Effector memory CD4-positive, alpha-beta T cell (primary cell): ENCODE data around the gene SPATA19.

Source experiments
- DNase-seq, 3 donors: peaks; one replicate each; pipeline ENCODE4 v3.0.0-alpha.2; 2020
- H3K27ac ChIP-seq: 2 replicates; pipeline ENCODE4 v1.7.0; 2013; ENCODE audit warnings: mild to moderate bottlenecking, low read length, moderate library complexity; ENCODE audit not compliant: insufficient read depth, poor library complexity, severe bottlenecking
- H3K27me3 ChIP-seq: replicated peaks from 2 replicates; pipeline ENCODE4 v1.7.0; 2013; ENCODE audit warnings: mild to moderate bottlenecking, low read length; ENCODE audit not compliant: insufficient read depth, control insufficient read depth, poor library complexity, severe bottlenecking
- H3K36me3 ChIP-seq: 2 replicates; pipeline ENCODE4 v1.7.0; 2013; ENCODE audit warnings: mild to moderate bottlenecking, low read length, moderate library complexity; ENCODE audit not compliant: control insufficient read depth, insufficient read depth
- H3K4me1 ChIP-seq: 2 replicates; pipeline ENCODE4 v1.7.0; 2013; ENCODE audit warnings: low read length, mild to moderate bottlenecking; ENCODE audit not compliant: control insufficient read depth, insufficient read depth, poor library complexity, severe bottlenecking
- H3K4me3 ChIP-seq: 2 replicates; pipeline ENCODE4 v1.7.0; 2013; ENCODE audit warnings: low read length, low read depth, mild to moderate bottlenecking; ENCODE audit not compliant: insufficient read depth, poor library complexity, severe bottlenecking
- H3K9me3 ChIP-seq: 2 replicates; pipeline ENCODE4 v1.7.0; 2013; ENCODE audit warnings: mild to moderate bottlenecking, low read length, moderate library complexity; ENCODE audit not compliant: control insufficient read depth
- total RNA-seq, 3 donors: gene quantifications; one replicate each; lab custom pipeline; 2026; lab: John Stamatoyannopoulos, UW

Gene SPATA19, protein sequence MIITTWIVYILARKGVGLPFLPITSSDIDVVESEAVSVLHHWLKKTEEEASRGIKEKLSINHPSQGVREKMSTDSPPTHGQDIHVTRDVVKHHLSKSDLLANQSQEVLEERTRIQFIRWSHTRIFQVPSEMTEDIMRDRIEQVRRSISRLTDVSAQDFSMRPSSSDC
- 0 reads per million in 3 donors for total RNA-seq

- Histone ChIP-seq H3K27ac (no peak within 1 kb of the TSS), H3K4me3 (no peak within 1 kb of the TSS)
- DNase-seq: no peak
Observed at GRCh38 chr11:133845413-133845812, at the start of gene SPATA19. Gene SPATA19 (minus strand): TSS chr11:133845513. CDS start chr11:133845446, 67 bp downstream.

DNA sequence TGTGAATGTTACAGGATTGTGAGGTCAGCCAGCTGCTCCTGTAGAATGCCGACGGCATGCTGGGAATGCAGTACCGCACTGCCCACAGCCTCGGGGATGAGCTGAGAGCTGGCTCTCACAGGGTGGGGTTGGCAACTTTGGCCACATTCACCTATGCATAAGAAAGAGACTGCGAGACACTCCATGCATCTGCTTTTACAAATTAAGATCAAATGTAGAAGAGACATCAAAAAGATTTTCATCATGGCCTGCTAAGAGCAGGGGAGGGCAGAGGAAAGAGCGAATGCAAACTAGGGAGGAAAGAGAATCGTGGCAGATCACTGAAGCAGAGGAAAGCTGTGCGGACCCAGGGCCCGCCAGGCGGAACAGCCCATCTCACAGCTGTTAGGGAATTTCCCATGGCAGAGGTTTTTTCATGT, 49.8 kb upstream of the SPATA19 start:
- no peaks in the 10 kb centered on the region for H3K27me3 ChIP-seq

More at GRCh38 chr11:133845413-133845812, at the start of gene SPATA19:
- H3K4me1 ChIP-seq: no peaks in the 10 kb centered on the region
- H3K9me3 ChIP-seq: no peaks in the 10 kb centered on the region
- no peaks in the 10 kb centered on the region for H3K36me3 ChIP-seq
- H3K27me3 ChIP-seq: no peaks in the 10 kb centered on the region

DNA sequence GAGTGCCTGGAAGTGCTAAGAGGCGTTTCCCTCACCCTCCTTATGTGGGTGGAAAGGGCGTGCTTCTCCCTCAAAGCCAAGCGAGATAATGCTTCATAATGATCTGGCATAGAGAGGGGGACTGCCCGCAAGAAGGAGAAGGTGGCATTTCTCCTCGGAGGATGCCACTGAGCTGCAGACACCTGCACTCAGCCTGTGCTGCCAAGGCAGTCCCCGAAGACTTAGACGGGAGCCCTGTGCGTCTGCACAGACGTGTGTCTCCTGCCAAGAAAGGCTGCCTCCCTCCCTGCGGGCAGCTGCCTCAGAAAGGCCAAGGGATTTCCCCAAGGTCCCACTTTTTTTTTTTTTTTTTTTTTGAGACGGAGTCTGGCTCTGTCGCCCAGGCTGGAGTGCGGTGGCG, 48.1 kb upstream of the SPATA19 start:
- Histone ChIP-seq H3K27ac (no peak overlapping the region), H3K27me3 (no peaks in the 10 kb centered on the region), H3K4me3 (no peak overlapping the region), H3K36me3 (no peaks in the 10 kb centered on the region), H3K9me3 (no peaks in the 10 kb centered on the region), H3K4me1 (no peaks in the 10 kb centered on the region)
- DNase-seq: no peak

More for the DNA sequence above, 49.8 kb upstream of the SPATA19 start:
- no peak for DNase-seq
- no peaks in the 10 kb centered on the region for H3K36me3 ChIP-seq
- no peak overlapping the region for H3K27ac ChIP-seq
- no peaks in the 10 kb centered on the region for H3K4me1 ChIP-seq
- no peak overlapping the region for H3K4me3 ChIP-seq
- H3K9me3 ChIP-seq: no peaks in the 10 kb centered on the region

DNA sequence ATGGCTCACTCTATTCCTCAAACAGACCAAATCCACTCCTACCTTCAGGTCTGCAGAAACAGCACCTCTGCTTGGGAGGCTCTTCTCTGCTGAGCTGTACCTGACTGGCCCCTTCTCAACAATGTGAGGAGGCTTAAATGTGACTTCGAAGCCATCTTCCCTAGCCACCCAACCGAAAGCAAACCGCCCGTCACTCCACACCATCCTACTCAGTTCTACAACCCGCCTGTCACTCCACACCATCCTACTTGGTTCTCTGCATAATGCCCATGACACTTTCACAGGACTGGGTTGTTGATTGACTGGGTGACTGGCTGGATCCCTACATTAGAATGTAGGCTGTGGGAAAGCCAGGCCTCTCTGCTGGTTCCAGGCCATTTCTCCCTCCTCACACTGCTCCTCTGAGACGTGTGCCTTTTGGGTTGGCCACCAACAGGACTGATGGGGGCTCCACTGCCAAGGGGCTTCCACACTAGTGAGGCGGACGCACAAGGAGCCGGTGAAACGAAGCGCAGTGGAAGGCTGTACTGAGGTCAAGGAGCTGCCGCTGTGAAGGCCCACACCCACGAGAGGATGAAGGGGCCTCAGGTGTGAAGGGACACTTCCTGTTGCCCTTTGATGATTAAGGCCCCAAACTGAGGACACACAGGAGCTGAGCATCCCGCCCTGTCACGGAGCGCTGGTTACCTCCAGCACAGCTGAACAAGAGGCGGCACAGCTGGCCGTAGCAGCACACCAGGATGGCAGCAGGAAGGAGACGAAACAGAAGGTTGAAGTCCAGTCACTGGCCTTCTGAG, 47.5 kb upstream of the SPATA19 start:
- Histone ChIP-seq H3K36me3 (no peaks in the 10 kb centered on the region), H3K9me3 (no peaks in the 10 kb centered on the region), H3K27ac (no peak overlapping the region), H3K4me3 (no peak overlapping the region), H3K4me1 (no peaks in the 10 kb centered on the region), H3K27me3 (no peaks in the 10 kb centered on the region)
- DNase-seq: no peak

- Histone ChIP-seq H3K27me3 (no peaks in the 10 kb centered on the region), H3K36me3 (no peaks in the 10 kb centered on the region), H3K27ac (no peak overlapping the region), H3K4me3 (no peak overlapping the region), H3K9me3 (no peaks in the 10 kb centered on the region), H3K4me1 (no peaks in the 10 kb centered on the region)
- no peak for DNase-seq
Observed at GRCh38 chr11:133892126-133892525, 46.8 kb upstream of the SPATA19 start.

GRCh38 chr11:133889893-133890292, 44.6 kb upstream of the SPATA19 start:
- no peaks in the 10 kb centered on the region for H3K36me3 ChIP-seq
- no peak overlapping the region for H3K4me3 ChIP-seq
- H3K4me1 ChIP-seq: no peaks in the 10 kb centered on the region
- no peak overlapping the region for H3K27ac ChIP-seq
- DNase-seq: no peak
- no peaks in the 10 kb centered on the region for H3K9me3 ChIP-seq
- no peaks in the 10 kb centered on the region for H3K27me3 ChIP-seq

GRCh38 chr11:133889188-133889587, 43.9 kb upstream of the SPATA19 start:
- Histone ChIP-seq H3K9me3 (no peaks in the 10 kb centered on the region), H3K36me3 (no peaks in the 10 kb centered on the region), H3K27me3 (no peaks in the 10 kb centered on the region), H3K27ac (no peak overlapping the region), H3K4me1 (no peaks in the 10 kb centered on the region), H3K4me3 (no peak overlapping the region)
- no peak for DNase-seq

DNA sequence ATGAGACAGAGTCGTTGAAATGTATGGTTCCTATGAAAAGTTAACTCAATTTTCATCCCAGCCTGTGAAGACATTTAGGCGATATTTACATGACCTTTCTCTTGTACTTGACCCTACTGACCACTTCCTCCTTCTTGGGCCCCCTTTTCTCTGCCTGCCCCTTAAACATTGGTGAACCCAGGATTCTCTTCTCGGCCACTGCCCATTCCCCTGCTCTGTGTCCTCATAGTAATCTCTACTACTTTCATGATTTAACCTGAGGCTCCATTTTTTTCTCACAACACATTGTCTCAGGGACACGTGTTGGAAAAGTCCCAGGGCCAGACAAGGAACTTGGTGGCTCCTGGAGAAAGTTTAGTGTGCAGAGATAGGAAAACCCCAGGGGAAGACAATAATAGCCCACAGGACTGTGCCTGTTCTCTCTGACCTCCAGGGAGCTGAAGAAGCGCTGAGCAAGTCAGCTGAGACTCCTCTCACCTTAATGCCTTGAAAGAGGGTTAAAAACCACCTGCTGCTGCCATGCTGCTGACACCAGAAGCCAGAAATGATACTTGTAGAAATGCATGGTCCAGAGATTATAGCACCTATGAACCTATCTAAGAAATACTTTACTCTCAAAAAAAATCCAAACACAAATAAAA, 42.5 kb upstream of the SPATA19 start:
- DNase-seq: no peak
- Histone ChIP-seq H3K9me3 (no peaks in the 10 kb centered on the region), H3K27me3 (no peaks in the 10 kb centered on the region), H3K4me1 (no peaks in the 10 kb centered on the region), H3K4me3 (no peak overlapping the region), H3K36me3 (no peaks in the 10 kb centered on the region), H3K27ac (no peak overlapping the region)

DNA sequence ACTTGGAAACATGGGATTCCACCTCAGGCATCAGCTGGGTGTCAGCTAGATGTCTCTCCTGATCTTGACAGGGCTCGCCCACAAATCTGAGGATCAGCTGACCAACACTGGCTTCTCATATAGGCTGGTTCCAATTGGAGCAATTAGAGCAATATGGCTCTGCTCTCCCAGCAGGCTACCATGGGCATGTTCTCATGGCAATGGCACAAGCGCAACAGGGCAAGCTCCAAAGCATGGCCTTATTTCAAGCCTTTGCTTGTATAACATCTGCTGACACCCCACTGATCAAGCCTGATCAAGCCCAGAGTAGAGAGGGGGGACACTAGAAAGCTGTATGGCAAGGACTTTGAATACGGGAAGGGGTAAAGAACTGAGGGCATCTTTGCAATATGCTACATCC, 40.7 kb upstream of the SPATA19 start:
- Histone ChIP-seq H3K27ac (no peak overlapping the region), H3K4me1 (no peaks in the 10 kb centered on the region), H3K36me3 (no peaks in the 10 kb centered on the region), H3K4me3 (no peak overlapping the region), H3K9me3 (no peaks in the 10 kb centered on the region), H3K27me3 (no peaks in the 10 kb centered on the region)
- no peak for DNase-seq

- no peaks in the 10 kb centered on the region for H3K4me1 ChIP-seq
- no peaks in the 10 kb centered on the region for H3K9me3 ChIP-seq
- H3K27ac ChIP-seq: no peak overlapping the region
- no peak overlapping the region for H3K4me3 ChIP-seq
- H3K36me3 ChIP-seq: no peaks in the 10 kb centered on the region
- no peak for DNase-seq
- H3K27me3 ChIP-seq: no peaks in the 10 kb centered on the region
Observed at GRCh38 chr11:133872160-133872559, 26.8 kb upstream of the SPATA19 start.
